Ishikawa (cell line): Measurements from ENCODE around the gene PLXNC1.

ENCODE experiments used
- CEBPB ChIP-seq: IDR thresholded peaks from 2 replicates; pipeline ENCODE4 v1.6.1; 2012
- CREB1 ChIP-seq: IDR thresholded peaks from 2 replicates; pipeline ENCODE4 v1.6.1; 2012; ENCODE audit warnings: low read depth
- EGR1 ChIP-seq: IDR thresholded peaks from 2 replicates; pipeline ENCODE4 v1.6.1; 2012
- EP300 ChIP-seq: IDR thresholded peaks from 2 replicates; pipeline ENCODE4 v1.6.1; 2012; ENCODE audit warnings: borderline replicate concordance
- FOXM1 ChIP-seq: IDR thresholded peaks from 2 replicates; pipeline ENCODE4 v1.6.1; 2012; ENCODE audit warnings: low read depth, borderline replicate concordance
- MAX ChIP-seq: IDR thresholded peaks from 2 replicates; pipeline ENCODE4 v1.6.1; 2012
- NFIC ChIP-seq: IDR thresholded peaks from 2 replicates; pipeline ENCODE4 v1.6.1; 2012
- RAD21 ChIP-seq: IDR thresholded peaks from 2 replicates; pipeline ENCODE4 v1.6.1; 2012; ENCODE audit warnings: low read depth
- REST ChIP-seq: IDR thresholded peaks from 2 replicates; pipeline ENCODE4 v1.6.1; 2012; ENCODE audit warnings: low read depth, mild to moderate bottlenecking
- TAF1 ChIP-seq: IDR thresholded peaks from 2 replicates; pipeline ENCODE4 v1.6.1; 2012; ENCODE audit warnings: low read depth, mild to moderate bottlenecking
- TCF12 ChIP-seq: IDR thresholded peaks from 2 replicates; pipeline ENCODE4 v1.6.1; 2012; ENCODE audit warnings: low read depth
- TEAD4 ChIP-seq: IDR thresholded peaks from 2 replicates; pipeline ENCODE4 v1.6.1; 2012

GRCh38 chr12:94180558-94181296, 32.4 kb downstream of the PLXNC1 start:
- TF ChIP-seq MAX: no peak
- TF ChIP-seq RAD21: no peak
- TF ChIP-seq EP300: no peak
- TF ChIP-seq EGR1: no peak
- TF ChIP-seq NFIC: no peak
- no peak for TF ChIP-seq TAF1
- TF ChIP-seq TCF12: no peak
- TF ChIP-seq CREB1: no peak
- no peak for TF ChIP-seq FOXM1
- no peak for TF ChIP-seq CEBPB
- TF ChIP-seq REST: no peak
- no peak for TF ChIP-seq TEAD4
